GM19043 (cell line): ENCODE data around the gene PCDHB12.

Source experiments
- ATAC-seq: cut with Tn5 transposase; IDR thresholded peaks from one replicate; pipeline ENCODE4 v1.9.1; 2021; ENCODE audit warnings: low read depth; ENCODE audit not compliant: unreplicated experiment

Gene PCDHB12

GRCh38 chr5:141260458-141261237, 52.1 kb downstream of the PCDHB12 start:
- no peak for ATAC-seq

DNA sequence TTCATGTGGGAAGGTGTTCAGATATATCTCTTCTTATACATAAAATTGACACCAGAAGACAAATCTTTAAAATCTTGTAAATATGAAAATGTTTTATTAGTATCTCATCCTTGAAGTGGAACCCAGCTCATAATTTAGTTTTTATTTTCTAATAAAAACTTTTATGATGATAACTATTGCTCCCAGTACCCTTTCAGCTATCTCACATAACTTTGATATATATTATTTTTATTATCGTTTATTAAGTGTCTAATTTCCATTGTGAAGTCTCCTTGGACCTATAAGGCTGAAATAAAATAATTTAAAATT, 52.7 kb downstream of the PCDHB12 start:
- ATAC-seq, result no peak
